Aorta (tissue), 5 donors: ENCODE results near the gene TAL1. TPM values are rescaled to one million over a fixed set of nuclear protein-coding genes. Genes with fewer than 3 reads are reported as not detected.

Experiments
- ATAC-seq: fragments of 200-7000 bp; cut with Tn5 transposase; one replicate; pipeline ENCODE4 v1.9.1; 2022; ENCODE audit warnings: moderate library complexity; ENCODE audit not compliant: low FRiP score
- DNase-seq, 2 donors: peaks; one replicate each; pipeline ENCODE4 v3.0.0-alpha.2; 2020
- H3K27ac ChIP-seq, 2 donors: one replicate each; pipeline ENCODE4 v1.5.1; 2013; ENCODE audit warnings: low read length in 2 of 2, mild to moderate bottlenecking in 2 of 2, moderate library complexity in 2 of 2, control low read depth in 1 of 2, inconsistent platforms in 1 of 2, low read depth in 1 of 2
- H3K27me3 ChIP-seq, 2 donors: one replicate each; pipeline ENCODE4 v1.6.1; 2013; ENCODE audit warnings: control low read depth in 1 of 2, low read length in 1 of 2, mild to moderate bottlenecking in 1 of 2, moderate library complexity in 1 of 2; ENCODE audit not compliant: insufficient read depth in 2 of 2, control insufficient read depth in 1 of 2
- H3K36me3 ChIP-seq, 2 donors: one replicate each; pipeline ENCODE4 v1.6.1; 2013; ENCODE audit warnings: control low read depth in 1 of 2, low read length in 1 of 2, mild to moderate bottlenecking in 1 of 2; ENCODE audit not compliant: insufficient read depth in 2 of 2, control insufficient read depth in 1 of 2
- H3K4me1 ChIP-seq, 2 donors: one replicate each; pipeline ENCODE4 v1.6.1; 2013; ENCODE audit warnings: low read length in 2 of 2, control low read depth in 1 of 2, mild to moderate bottlenecking in 1 of 2, moderate library complexity in 1 of 2; ENCODE audit not compliant: insufficient read depth in 2 of 2, control insufficient read depth in 1 of 2
- H3K4me3 ChIP-seq, 2 donors: one replicate each; pipeline ENCODE4 v1.5.1; 2013; ENCODE audit warnings: low read length in 2 of 2, control low read depth in 1 of 2, mild to moderate bottlenecking in 1 of 2
- H3K9me3 ChIP-seq: one replicate; pipeline ENCODE4 v1.6.1; 2013; ENCODE audit warnings: mild to moderate bottlenecking, low read length; ENCODE audit not compliant: control insufficient read depth
- WGBS, 2 donors: extraction: QIAGEN DNeasy Blood & Tissue Kit; methylation state at CpG; one replicate each; pipeline ENCODE4 v1.1.7; 2013; 5-methylcytosine and 5-hydroxymethylcytosine counted together
- intact Hi-C, 2 donors: fragments of 100-400 bp; cut with DNase I; formaldehyde crosslinking; loops; one replicate each; pipeline versions ENCODE4 v1.14.2 to v1.15.0; 2022
- polyA plus RNA-seq, 2 donors: library from polyadenylated mRNA; stranded (reverse); fragments of 200-250 nt; gene quantifications; one replicate each; pipeline ENCODE4 v1.2.3, GENCODE V29; 2013
- total RNA-seq, 2 donors: library from RNA; stranded (reverse); fragmentation: NEBNext Ultra II Directional; extraction: Animal tissue kit (Norgen Biotek cat#: 25700); gene quantifications; one replicate each; pipeline ENCODE4 v1.2.1, GENCODE V29; 2021
- donor health status: healthy with polysubstance abuse.
- donor health status: Bipolar disorder and iron deficiency.
- donor health status: DM: no; HTN: no; CAD: no.
- donor health status: DM: no; HTN: no; CAD: no.
- donor health status: DM: yes; HTN: yes; CAD: no.

TAL1 gene
- total and polyA plus RNA-seq, 4 donors: 0.63 to 12.3 (median 3.4) TPM

- ATAC-seq (no peak), DNase-seq (no peak)
- Histone ChIP-seq H3K4me1 (no peaks in the 10 kb centered on the region), H3K9me3 (no peaks in the 10 kb centered on the region), H3K27me3 (no peaks in the 10 kb centered on the region), H3K27ac (no peak overlapping the region), H3K4me3 (no peak overlapping the region), H3K36me3 (no peaks in the 10 kb centered on the region)
- intact Hi-C loops: no loop called here
- 58% methylated on average over 19 of the region's 19 CpGs for WGBS, 2 donors
These were observed 5.7 kb downstream of the TAL1 start for GRCh38 chr1:47226121-47226838.

- Histone ChIP-seq H3K9me3 (no peaks in the 10 kb centered on the region), H3K4me1 (no peaks in the 10 kb centered on the region), H3K4me3 (peak overlapping the region; percentile 5 to 35), H3K36me3 (no peaks in the 10 kb centered on the region), H3K27me3 (no peaks in the 10 kb centered on the region), H3K27ac (no peak overlapping the region)
- ATAC-seq (no peak), DNase-seq (no peak)
- WGBS, 2 donors: 2 to 3% methylated on average over 39 to 79 of the region's 79 CpGs
- intact Hi-C loops: no loop called here
These were observed 6.5 kb downstream of the TAL1 start for GRCh38 chr1:47225430-47226100.

GRCh38 chr1:47224676-47225399 lies 7.2 kb downstream of the TAL1 start:
- WGBS, 2 donors: 3 to 4% methylated on average over 30 of the region's 30 CpGs
- Histone ChIP-seq H3K4me1 (no peaks in the 10 kb centered on the region), H3K4me3 (peak overlapping the region; percentile 5 to 35), H3K27ac (no peak overlapping the region), H3K9me3 (no peaks in the 10 kb centered on the region), H3K36me3 (no peaks in the 10 kb centered on the region), H3K27me3 (no peaks in the 10 kb centered on the region)
- ATAC-seq (no peak), DNase-seq (no peak)
- intact Hi-C loops: no loop called here

GRCh38 chr1:47223921-47224675 lies 7.9 kb downstream of the TAL1 start:
- intact Hi-C loops: no loop called here
- H3K36me3 ChIP-seq: no peaks in the 10 kb centered on the region
- ATAC-seq (no peak), DNase-seq (no peak)
- no peaks in the 10 kb centered on the region for H3K9me3 ChIP-seq
- 21 to 32% methylated on average over 9 of the region's 9 CpGs for WGBS, 2 donors
- no peak overlapping the region for H3K4me3 ChIP-seq
- no peaks in the 10 kb centered on the region for H3K4me1 ChIP-seq
- H3K27ac ChIP-seq: no peak overlapping the region
- H3K27me3 ChIP-seq: no peaks in the 10 kb centered on the region

- H3K4me1 ChIP-seq: no peaks in the 10 kb centered on the region
- 61 to 68% methylated on average over 10 of the region's 10 CpGs for WGBS, 2 donors
- H3K36me3 ChIP-seq: no peaks in the 10 kb centered on the region
- intact Hi-C loops: no loop called here
- H3K27ac ChIP-seq: no peak overlapping the region
- no peaks in the 10 kb centered on the region for H3K9me3 ChIP-seq
- ATAC-seq (no peak), DNase-seq (no peak)
- H3K4me3 ChIP-seq: no peak overlapping the region
- no peaks in the 10 kb centered on the region for H3K27me3 ChIP-seq
These were observed 8.7 kb downstream of the TAL1 start for GRCh38 chr1:47223174-47223920.

GRCh38 chr1:47222476-47222875 lies 9.5 kb downstream of the TAL1 start:
- Histone ChIP-seq H3K27me3 (no peaks in the 10 kb centered on the region), H3K4me3 (no peak overlapping the region), H3K36me3 (no peaks in the 10 kb centered on the region), H3K4me1 (no peaks in the 10 kb centered on the region), H3K9me3 (no peaks in the 10 kb centered on the region), H3K27ac (no peak overlapping the region)
- intact Hi-C loops: no loop called here
- 93 to 96% methylated on average over 3 of the region's 3 CpGs for WGBS, 2 donors
- DNase-seq (no peak), ATAC-seq (no peak)

GRCh38 chr1:47219590-47220220 lies 12.3 kb downstream of the TAL1 start:
- DNase-seq: no peak
- no peaks in the 10 kb centered on the region for H3K4me1 ChIP-seq
- no peaks in the 10 kb centered on the region for H3K36me3 ChIP-seq
- no peaks in the 10 kb centered on the region for H3K27me3 ChIP-seq
- intact Hi-C loops: no loop called here
- WGBS, 2 donors: 90 to 91% methylated on average over 28 to 29 of the region's 29 CpGs
- no peak overlapping the region for H3K27ac ChIP-seq
- no peak overlapping the region for H3K4me3 ChIP-seq
- no peak for ATAC-seq
- H3K9me3 ChIP-seq: no peaks in the 10 kb centered on the region

GRCh38 chr1:47219001-47219400 lies 13.0 kb downstream of the TAL1 start:
- no peak overlapping the region for H3K4me3 ChIP-seq
- DNase-seq (no peak), ATAC-seq (no peak)
- no peak overlapping the region for H3K27ac ChIP-seq
- no peaks in the 10 kb centered on the region for H3K27me3 ChIP-seq
- H3K9me3 ChIP-seq: no peaks in the 10 kb centered on the region
- H3K36me3 ChIP-seq: no peaks in the 10 kb centered on the region
- intact Hi-C loops: no loop called here
- 90% methylated on average over 4 of the region's 4 CpGs for WGBS, 2 donors
- H3K4me1 ChIP-seq: no peaks in the 10 kb centered on the region
